Effector memory CD4-positive, alpha-beta T cell (primary cell): ENCODE data around the gene DUSP8.

Experiments used
- DNase-seq, 3 donors: peaks; one replicate each; pipeline ENCODE4 v3.0.0-alpha.2; 2020
- H3K27ac ChIP-seq: 2 replicates; pipeline ENCODE4 v1.7.0; 2013; ENCODE audit warnings: mild to moderate bottlenecking, low read length, moderate library complexity; ENCODE audit not compliant: insufficient read depth, poor library complexity, severe bottlenecking
- H3K27me3 ChIP-seq: replicated peaks from 2 replicates; pipeline ENCODE4 v1.7.0; 2013; ENCODE audit warnings: mild to moderate bottlenecking, low read length; ENCODE audit not compliant: insufficient read depth, control insufficient read depth, poor library complexity, severe bottlenecking
- H3K36me3 ChIP-seq: 2 replicates; pipeline ENCODE4 v1.7.0; 2013; ENCODE audit warnings: mild to moderate bottlenecking, low read length, moderate library complexity; ENCODE audit not compliant: control insufficient read depth, insufficient read depth
- H3K4me1 ChIP-seq: 2 replicates; pipeline ENCODE4 v1.7.0; 2013; ENCODE audit warnings: low read length, mild to moderate bottlenecking; ENCODE audit not compliant: control insufficient read depth, insufficient read depth, poor library complexity, severe bottlenecking
- H3K4me3 ChIP-seq: 2 replicates; pipeline ENCODE4 v1.7.0; 2013; ENCODE audit warnings: low read length, low read depth, mild to moderate bottlenecking; ENCODE audit not compliant: insufficient read depth, poor library complexity, severe bottlenecking
- H3K9me3 ChIP-seq: 2 replicates; pipeline ENCODE4 v1.7.0; 2013; ENCODE audit warnings: mild to moderate bottlenecking, low read length, moderate library complexity; ENCODE audit not compliant: control insufficient read depth

DUSP8 gene

GRCh38 chr11:1532606-1533341 is 39.3 kb downstream of the DUSP8 start:
- Histone ChIP-seq H3K27ac (no peak overlapping the region), H3K36me3 (peaks cover 30% of the 10 kb centered on the region)

GRCh38 chr11:1532014-1532586 is 40.0 kb downstream of the DUSP8 start:
- peaks cover 8% of the 10 kb centered on the region for H3K4me1 ChIP-seq
- no peaks in the 10 kb centered on the region for H3K9me3 ChIP-seq
- H3K4me3 ChIP-seq = no peak overlapping the region
- no peaks in the 10 kb centered on the region for H3K27me3 ChIP-seq
- no peak for DNase-seq
- H3K36me3 ChIP-seq = peaks cover 30% of the 10 kb centered on the region
- no peak overlapping the region for H3K27ac ChIP-seq

More at GRCh38 chr11:1532606-1533341, 39.3 kb downstream of the DUSP8 start:
- no peaks in the 10 kb centered on the region for H3K9me3 ChIP-seq
- H3K4me3 ChIP-seq = no peak overlapping the region
- H3K4me1 ChIP-seq = peaks cover 8% of the 10 kb centered on the region
- DNase-seq = no peak
- no peaks in the 10 kb centered on the region for H3K27me3 ChIP-seq

GRCh38 chr11:1531449-1532013 is 40.5 kb downstream of the DUSP8 start:
- Histone ChIP-seq H3K36me3 (peaks cover 30% of the 10 kb centered on the region), H3K9me3 (no peaks in the 10 kb centered on the region), H3K27ac (no peak overlapping the region), H3K4me1 (peaks cover 8% of the 10 kb centered on the region), H3K4me3 (no peak overlapping the region), H3K27me3 (no peaks in the 10 kb centered on the region)
- DNase-seq = no peak

DNA sequence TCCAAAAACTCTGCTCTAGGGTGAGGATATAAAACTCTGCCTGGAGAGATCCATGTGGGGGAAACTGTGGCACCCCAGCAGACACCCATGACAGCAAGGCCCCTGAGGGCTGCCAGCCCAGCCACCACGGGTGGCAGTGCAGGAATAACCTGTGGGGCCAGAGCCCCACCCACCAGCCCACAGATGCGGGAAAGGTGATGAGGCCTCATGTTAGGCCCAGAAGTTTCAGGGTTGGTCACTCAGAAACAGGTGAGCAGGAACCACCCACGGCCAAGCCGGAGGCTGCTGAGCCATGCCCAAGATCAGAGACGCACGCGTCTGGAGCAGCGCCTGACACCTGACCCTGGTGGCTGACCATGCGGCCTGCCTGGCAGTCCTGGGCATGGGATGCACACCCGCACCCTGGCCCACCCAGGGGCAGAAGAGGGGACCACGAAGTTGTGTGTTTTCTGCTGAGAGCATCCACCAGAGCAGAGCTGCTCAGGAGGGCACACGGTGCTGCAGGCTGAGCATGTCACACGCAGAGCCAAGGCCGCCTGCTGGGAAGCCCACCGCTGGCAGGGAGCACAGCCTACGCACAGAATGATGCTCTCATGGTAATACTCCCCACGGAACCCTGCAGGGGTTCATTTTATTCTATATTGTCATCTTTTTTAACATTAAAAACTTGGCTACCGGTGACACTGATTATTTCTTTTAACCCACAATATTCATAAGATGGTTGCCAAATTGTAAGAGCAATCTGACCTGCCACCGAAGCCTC is 41.2 kb downstream of the DUSP8 start:
- H3K4me1 ChIP-seq = peaks cover 8% of the 10 kb centered on the region

DNA sequence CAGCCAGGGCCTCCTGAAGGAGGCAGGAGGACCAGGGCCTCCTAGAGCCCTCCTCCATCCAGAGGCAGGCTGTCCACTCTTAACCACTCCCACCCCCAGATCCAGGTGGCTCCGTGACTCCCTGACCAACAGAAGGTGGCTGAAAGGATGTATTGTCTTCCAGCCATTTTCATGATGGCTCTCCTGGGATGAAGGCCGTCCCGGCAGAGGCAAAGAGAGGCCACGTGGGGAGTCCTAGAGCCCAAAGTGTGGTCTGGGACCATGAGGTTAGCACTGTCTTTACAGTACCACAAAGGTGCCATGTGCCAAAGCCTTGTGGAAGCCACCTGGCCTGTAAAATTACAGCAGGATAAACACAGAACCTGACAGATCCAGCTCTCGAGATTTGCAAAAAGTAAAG is 42.3 kb downstream of the DUSP8 start:
- Histone ChIP-seq H3K4me1 (peaks cover 8% of the 10 kb centered on the region), H3K27me3 (no peaks in the 10 kb centered on the region), H3K4me3 (no peak overlapping the region), H3K36me3 (peaks cover 27% of the 10 kb centered on the region), H3K27ac (no peak overlapping the region), H3K9me3 (no peaks in the 10 kb centered on the region)
- DNase-seq = no peak

More for the DNA sequence above, 41.2 kb downstream of the DUSP8 start:
- Histone ChIP-seq H3K27me3 (no peaks in the 10 kb centered on the region), H3K27ac (no peak overlapping the region), H3K9me3 (no peaks in the 10 kb centered on the region), H3K36me3 (peaks cover 29% of the 10 kb centered on the region), H3K4me3 (no peak overlapping the region)
- DNase-seq = no peak

GRCh38 chr11:1529286-1529685 is 42.8 kb downstream of the DUSP8 start:
- peaks cover 24% of the 10 kb centered on the region for H3K36me3 ChIP-seq
- H3K27me3 ChIP-seq = no peaks in the 10 kb centered on the region
- H3K27ac ChIP-seq = no peak overlapping the region
- H3K9me3 ChIP-seq = no peaks in the 10 kb centered on the region
- H3K4me1 ChIP-seq = peaks cover 8% of the 10 kb centered on the region
- no peak overlapping the region for H3K4me3 ChIP-seq
- DNase-seq = no peak

- Histone ChIP-seq H3K4me1 (peaks cover 10% of the 10 kb centered on the region), H3K27me3 (no peaks in the 10 kb centered on the region), H3K9me3 (no peaks in the 10 kb centered on the region), H3K27ac (no peak overlapping the region), H3K36me3 (peaks cover 21% of the 10 kb centered on the region), H3K4me3 (no peak overlapping the region)
- no peak for DNase-seq
Observed at GRCh38 chr11:1528710-1529109, 43.4 kb downstream of the DUSP8 start.

DNA sequence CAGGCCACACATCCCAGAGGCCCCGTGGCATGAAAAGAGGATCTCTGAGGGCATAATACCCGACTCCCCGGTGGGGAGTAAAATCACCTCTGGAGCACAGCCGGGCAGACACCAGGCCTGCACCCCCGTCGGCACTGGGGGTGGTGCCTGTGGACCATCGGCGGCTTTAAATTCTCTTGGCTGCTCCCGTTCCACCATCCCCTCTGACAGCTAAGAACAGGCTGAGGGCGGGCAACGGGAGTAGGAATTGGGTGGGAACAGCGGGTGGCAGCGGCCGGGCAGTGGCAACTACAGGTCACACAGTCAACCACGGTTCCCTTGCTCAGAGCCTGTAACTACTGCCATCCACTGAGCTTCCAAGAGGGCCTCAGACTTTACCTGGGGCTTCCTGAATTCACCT is 45.3 kb downstream of the DUSP8 start:
- H3K4me1 ChIP-seq = peaks cover 7% of the 10 kb centered on the region
- no peak overlapping the region for H3K27ac ChIP-seq
- peaks cover 9% of the 10 kb centered on the region for H3K36me3 ChIP-seq
- DNase-seq = no peak
- H3K9me3 ChIP-seq = no peaks in the 10 kb centered on the region
- no peak overlapping the region for H3K4me3 ChIP-seq
- H3K27me3 ChIP-seq = no peaks in the 10 kb centered on the region

- Histone ChIP-seq H3K4me1 (peaks cover 7% of the 10 kb centered on the region), H3K4me3 (no peak overlapping the region)
Observed at GRCh38 chr11:1523779-1524178, 48.3 kb downstream of the DUSP8 start.

GRCh38 chr11:1523077-1523476 is 49.0 kb downstream of the DUSP8 start:
- H3K27me3 ChIP-seq = no peaks in the 10 kb centered on the region
- H3K36me3 ChIP-seq = peaks cover 5% of the 10 kb centered on the region
- peaks cover 5% of the 10 kb centered on the region for H3K4me1 ChIP-seq
- no peak for DNase-seq
- H3K4me3 ChIP-seq = no peak overlapping the region
- no peaks in the 10 kb centered on the region for H3K9me3 ChIP-seq
- no peak overlapping the region for H3K27ac ChIP-seq

More at GRCh38 chr11:1523779-1524178, 48.3 kb downstream of the DUSP8 start:
- H3K36me3 ChIP-seq = peaks cover 5% of the 10 kb centered on the region
- DNase-seq = no peak
- H3K27ac ChIP-seq = no peak overlapping the region
- H3K27me3 ChIP-seq = no peaks in the 10 kb centered on the region
- H3K9me3 ChIP-seq = no peaks in the 10 kb centered on the region
